ENCODE measurements around the gene TANC1.
"Not testable (repeated sequence)": the region's sequence is repeated elsewhere in the genome, so short reads cannot be mapped to it uniquely, and the experiment has no call there.

Gene TANC1

DNA sequence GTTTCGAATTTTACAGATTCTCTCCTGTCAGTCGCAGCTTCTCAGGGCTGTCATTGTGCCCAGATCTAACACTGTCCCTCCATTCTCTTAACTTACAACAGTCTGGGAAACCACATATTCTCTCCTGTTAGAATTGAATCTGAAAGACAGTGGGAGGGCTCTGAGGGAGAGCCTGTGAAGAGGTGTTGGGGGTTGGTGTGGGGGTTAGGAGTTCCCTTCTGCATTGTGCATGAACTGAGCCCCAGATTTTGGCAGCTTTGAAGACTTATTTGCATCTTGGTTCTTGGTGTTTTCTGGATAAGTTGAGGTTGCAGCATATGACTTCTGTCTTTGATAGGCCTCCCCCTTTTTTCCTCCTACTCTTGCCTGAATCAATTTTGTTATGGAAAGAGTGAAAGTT lies 64.1 kb downstream of the TANC1 start:
- no peak for FAIRE-seq

DNA sequence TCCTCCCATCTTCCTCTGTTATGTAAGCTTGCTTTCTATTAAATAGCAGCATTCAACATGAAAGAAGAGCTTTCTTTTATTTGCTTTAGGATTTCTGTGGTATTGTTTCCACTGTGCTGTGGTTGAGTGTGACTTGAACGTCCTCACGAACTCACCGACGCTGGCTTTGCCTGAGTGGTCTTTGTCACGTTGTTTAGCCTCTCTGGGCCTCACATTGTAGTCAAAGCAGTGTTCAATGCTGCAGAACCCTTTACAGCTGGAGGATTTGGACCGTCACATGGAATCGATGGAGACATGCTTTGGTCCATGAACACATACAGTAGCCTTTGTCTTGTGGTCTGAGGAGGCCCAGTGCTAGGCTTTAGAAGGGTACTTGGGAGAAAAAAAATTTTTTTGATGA lies 66.3 kb downstream of the TANC1 start:
- FAIRE-seq, result no peak

DNA sequence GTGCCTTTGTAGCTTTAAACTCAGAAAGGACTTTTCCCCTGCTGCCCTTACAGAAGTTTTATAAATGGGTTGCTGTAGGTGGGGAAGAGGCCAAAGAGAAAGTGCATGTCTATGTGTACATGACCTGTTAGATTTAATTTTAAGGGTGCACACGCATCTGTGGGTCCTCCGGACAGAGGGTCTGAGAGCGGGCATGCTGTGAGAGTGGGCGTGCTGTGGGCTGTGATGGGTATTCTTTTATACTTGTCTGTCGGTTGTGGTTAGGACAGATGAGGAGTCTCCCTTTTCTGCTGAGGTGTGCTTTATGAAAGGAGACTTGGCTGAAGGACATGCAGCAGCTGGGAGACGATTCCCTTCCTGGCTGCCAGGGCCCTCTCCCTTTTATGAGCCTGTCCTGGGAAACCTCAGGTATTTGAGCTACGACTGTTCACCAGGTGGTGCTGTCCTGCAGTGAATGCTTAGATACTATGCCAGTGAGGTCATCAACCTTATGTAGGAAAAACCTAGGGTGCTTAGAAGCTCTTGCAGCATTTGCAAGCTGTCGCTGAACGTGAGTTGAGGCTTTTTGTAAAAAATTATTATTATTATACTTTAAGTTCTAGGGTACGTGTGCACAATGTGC lies 67.5 kb downstream of the TANC1 start:
- no peak for FAIRE-seq

DNA sequence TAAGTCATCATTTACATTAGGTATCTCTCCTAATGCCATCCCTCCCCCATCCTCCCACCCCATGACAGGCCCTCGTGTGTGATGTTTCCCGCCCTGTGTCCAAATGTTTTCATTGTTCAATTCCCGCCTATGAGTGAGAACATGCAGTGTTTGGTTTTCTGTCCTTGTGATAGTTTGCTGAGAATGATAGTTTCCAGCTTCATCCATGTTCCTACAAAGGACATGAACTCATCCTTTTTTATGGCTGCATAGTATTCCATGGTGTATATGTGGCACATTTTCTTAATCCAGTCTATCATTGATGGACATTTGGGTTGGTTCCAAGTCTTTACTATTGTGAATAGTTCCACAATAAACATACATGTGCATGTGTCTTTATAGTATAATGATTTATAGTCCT lies 68.0 kb downstream of the TANC1 start:
- not testable (repeated sequence) for FAIRE-seq

DNA sequence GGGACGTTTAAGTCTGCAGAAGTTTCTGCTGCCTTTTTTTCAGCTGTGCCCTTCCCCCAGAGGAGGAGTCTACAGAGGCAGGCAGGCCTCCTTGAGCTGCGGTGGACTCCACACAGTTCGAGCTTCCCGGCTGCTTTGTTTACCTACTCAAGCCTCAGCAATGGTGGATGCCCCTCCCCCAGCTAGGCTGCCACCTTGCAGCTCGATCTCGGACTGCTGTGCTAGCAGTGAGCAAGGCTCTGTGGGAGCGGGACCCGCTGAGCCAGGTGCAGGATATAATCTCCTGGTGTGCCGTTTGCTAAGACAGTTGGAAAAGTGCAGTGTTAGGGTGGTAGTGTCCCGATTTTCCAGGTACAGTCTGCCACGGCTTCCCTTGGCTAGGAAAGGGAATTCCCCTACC lies 72.9 kb downstream of the TANC1 start:
- FAIRE-seq, result not testable (repeated sequence)

DNA sequence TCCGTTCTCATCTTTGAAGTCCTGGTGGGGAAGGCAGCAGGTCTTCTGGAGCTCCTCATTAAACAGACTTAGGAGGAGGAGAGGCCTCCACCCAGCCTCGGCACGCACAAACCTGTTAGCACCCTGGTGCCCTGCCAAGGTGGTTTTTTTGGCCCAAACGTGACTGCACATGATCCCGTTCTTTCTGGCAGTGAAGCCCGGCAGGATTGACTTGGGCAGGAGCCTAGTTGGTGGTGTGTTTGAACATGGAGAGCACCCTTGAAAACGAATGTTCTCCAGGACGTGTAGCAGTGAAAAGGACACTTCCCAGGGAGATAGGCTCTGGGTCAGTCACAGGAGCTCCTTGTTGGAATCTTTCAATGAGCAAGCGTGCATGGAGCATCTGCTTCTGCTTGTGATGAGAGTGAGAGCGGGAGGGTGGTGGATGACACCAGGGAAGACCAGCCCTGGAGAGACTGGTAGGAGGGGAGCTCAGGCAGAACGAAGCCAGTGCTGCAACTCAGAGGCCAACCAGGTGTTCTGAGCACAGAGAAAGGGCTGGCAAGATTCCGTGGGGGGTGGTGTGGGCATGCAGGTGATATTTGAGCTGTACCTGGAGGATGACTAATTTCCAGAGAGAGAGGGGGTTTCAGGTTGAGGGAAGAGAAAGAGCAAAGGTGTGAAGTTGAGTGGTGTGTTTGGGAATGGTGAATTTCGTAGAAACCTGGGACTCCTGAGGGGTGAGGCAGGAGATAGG lies 73.8 kb downstream of the TANC1 start:
- FAIRE-seq, result no peak

DNA sequence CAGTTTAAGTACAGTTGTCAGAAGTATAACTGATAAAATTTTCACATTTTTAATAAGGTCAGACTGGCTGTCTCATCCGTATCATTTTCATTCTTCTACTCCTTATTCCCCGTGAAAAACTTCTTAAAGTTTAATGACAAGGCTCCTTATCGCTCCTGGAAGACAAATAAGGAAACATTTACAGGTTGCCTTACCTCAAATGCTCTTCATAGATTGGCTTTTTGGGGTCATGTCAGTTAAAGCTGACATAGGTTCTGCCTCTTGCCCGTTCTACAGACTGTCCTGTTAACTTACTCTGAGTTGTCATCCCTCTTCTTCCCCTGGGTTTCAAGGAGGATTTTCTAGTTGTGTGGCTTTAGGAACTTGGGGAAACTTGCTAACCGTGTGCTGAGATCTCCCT lies 75.3 kb downstream of the TANC1 start:
- FAIRE-seq, result no peak

DNA sequence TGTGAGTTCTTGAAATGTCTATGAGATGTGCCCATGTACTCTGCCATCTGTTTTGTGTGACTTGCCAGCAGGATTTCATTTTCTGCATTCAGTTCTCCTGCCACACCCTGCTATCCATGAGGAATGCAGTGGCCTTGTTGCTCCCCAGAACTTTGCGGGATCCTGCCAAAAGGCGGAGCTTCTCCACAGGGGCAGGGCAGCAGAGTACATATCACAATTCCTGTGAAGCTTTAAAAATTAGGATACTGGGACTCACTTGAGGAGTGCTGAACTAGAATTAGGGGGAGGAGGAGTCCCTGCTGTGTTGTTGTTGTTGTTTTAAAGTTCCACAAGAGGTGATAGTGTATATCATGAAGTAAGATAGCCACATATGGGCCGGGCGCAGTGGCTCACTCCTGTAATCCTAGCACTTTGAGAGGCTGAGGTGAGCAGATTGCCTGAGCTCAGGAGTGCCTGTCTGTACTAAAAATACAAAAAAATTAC lies 76.4 kb downstream of the TANC1 start:
- no peak for FAIRE-seq

DNA sequence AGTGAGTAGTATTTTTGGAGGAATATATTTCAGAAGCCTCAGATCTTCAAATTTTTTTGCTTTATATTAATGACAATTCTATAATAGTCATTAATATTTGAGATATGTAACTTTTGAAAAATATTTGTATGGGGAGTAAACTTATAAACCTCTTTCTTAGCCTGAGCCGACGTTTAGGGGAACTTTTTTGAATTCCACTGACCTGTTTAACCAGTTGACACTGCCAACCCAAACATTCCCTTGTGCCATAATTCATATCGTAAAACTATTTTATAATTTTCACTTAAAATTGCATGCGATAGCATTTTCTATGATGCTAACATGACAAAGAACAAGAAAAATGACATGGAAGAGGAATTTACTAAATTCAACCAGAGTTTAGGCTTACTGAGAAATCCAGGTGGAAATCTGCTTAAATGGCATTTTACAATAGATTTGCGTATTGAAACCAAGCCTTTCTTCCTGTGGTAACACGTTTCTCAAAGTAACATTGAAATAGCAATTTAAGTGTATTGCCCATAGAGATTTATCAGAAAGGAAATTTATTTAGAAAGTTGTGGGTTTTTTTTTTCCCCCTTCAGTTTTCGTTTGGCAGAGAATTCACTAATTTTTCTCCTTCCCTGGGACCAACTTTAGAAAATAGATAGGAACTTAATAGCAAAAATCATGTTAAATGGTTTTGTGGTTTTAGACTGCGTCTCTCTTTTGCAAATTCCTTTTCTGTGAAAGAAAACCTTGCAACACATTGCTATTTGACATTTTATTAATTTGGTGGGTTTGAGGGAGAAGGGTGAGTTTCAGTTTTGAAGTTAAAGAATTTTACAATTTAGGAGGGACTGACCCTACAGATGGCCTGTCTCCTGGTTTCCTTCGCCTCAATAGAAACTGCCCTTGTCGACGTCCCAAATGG lies 77.4 kb downstream of the TANC1 start:
- FAIRE-seq, result no peak

DNA sequence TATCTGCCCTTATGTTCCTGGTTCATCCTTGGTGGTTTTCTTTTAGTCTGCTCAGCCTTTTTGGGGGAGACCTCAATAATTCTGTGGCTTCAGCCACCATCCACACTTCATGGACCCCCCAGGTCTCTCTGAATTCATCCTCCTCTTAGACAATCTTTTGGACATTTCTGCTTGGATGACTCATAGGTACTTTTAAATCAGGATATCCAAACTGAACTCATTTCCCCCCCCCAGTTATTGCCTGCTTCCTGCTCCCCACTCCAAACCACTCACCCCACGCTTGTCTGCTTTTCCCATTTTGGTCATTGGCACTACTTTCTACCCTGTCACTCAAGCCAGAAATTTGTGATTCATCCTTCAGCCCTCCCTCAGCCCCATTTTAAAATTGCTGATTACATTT lies 78.5 kb downstream of the TANC1 start:
- no peak for FAIRE-seq

DNA sequence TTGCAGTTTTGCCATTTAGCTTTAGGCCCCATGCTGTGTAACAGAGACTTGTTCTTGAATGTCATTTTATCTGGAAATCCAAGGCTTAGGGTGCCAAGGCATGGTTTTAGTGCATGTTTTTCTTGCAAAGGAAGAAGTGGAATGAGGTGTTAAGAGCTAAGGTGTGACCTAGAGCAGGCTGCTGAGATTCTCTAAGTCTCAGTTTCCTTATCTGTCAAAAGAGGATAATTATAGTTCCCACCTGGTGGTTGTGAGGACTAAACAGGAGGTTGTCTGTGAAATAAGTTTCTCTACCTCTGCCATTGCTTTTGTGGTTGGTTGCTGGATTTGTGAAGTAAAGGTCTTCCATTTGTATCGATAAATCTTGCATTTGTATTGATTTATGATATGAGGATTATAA lies 82.0 kb downstream of the TANC1 start:
- FAIRE-seq, result no peak

DNA sequence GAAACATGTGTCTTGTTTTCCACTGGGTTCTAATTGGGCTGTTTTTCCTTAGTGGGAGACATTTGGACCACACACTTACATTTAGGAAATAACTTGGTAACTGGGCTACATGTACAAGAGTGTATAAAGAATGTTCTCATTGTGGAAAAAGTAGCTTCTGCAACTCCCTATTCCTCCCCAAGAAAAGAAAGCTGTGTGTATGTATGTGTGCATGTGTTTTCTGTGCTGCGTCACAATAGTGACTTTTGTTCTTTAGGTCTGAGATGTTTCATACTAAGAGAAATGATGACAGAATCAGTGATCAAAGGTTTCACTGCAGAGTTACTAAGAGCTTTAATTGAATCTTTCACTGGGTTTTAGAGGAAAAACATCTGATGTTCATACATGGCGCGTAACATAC lies 82.7 kb downstream of the TANC1 start:
- FAIRE-seq, result no peak

DNA sequence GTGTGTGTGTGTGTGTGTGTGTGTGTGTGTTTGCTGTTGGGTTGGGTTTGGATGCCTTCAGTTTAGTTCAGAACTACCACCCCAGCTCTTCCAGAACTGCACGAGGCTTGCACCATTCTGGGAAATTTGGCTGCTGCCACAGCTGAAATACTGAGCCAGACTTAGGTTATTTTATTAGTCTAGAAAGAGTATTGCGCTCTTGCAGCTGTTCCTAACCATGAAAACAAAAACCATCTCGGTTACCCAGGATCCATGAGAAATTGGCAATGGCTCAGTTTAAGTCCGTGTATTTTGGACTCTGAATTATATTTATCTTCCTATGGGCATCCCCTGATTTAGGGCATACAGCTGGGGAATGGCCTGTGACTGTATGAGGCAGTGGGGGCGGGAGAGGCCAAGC lies 83.2 kb downstream of the TANC1 start:
- FAIRE-seq, result no peak

DNA sequence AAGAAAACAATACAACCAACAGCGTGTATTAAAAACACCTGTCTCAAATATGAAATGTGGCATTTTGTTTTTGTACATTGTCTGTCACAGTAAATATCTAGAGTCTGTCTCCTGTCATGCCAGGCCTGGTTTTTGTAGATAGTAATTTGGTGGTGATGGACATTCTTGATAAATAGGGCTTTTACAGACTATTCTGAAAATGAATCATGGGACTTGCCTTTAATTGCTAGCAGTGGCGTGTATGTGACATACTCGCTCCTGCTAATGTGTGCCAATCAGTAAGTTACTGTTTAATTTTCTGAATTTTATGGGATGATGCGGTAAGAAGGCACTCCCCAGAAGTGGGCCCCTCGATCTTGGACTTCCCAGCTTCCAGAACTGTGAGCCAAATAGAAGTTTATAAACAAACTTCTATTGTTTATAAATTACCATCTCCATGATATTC lies 83.7 kb downstream of the TANC1 start:
- FAIRE-seq, result no peak

DNA sequence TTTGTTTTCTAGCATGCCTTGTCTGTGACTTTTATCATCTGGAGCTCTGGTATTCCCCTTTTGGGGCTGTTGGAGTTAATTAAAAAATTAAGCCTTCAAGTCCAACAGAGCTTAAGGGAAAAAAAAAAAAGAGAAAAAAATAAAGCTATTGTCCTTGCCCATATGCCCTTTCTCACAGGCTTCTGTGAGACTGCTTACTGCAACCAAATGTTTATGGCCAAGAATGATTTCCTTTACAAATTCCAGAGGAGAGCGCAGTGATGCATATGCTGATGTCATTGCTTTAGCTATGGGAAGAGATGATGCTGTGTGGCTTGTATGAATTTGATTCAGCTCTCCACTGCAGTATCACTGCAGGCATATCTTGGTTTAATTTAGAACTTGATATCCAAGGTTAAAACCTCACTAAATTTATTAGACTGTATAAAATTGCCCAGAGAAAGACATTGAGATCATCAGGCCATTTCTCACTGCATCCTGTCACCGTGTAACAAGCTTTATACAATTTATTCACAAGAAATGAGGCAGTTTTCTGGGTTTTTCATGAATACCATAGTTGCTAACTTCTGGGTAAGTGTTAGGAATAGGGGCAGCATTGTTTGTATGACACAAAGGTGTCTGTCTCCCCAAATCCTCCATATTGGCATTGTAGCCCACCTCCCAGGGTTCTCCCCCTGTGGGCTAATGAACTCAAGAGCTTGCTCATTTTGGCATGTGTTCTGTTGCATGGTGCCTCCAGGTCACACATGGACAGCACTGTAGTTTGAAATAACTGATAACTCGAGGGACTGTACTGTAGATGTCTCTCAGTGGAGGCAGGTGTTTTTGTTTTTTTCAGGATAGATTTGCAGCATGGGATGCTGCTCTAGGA lies 85.0 kb downstream of the TANC1 start:
- no peak for FAIRE-seq

DNA sequence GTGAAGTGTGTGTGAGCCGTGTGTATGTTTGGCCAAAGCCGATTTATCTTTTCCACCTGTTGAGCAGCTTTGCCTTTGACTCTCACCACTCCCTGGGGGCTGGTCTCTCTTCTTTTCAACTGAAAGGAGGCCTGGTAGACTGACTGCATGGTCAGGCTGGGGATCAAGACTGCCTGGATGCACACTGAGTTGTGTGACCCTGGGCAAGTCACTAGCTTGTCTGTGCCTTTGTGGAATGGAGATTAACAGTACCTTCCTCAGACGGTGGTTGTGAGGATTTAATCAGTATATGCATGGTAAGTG lies 85.5 kb downstream of the TANC1 start:
- no peak for FAIRE-seq

DNA sequence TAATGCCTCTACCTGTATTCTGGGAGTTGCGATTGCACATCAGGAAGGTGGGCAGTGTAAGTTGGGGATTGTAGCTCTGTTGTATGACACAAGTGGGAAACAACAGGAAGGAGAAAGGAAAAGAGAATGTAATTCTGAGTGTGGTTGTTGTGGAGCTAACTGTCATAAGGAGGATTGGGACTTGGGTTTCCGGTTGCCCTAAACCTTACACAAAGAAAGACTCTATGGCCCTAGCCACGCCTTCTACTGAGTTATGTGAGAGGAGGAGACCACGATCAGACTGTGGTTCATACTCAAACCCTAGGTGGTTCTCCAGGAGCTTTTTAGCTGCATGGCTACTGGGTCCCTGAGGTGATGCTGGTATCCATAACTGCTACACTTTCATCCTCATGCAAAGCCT lies 86.5 kb downstream of the TANC1 start:
- no peak for FAIRE-seq

DNA sequence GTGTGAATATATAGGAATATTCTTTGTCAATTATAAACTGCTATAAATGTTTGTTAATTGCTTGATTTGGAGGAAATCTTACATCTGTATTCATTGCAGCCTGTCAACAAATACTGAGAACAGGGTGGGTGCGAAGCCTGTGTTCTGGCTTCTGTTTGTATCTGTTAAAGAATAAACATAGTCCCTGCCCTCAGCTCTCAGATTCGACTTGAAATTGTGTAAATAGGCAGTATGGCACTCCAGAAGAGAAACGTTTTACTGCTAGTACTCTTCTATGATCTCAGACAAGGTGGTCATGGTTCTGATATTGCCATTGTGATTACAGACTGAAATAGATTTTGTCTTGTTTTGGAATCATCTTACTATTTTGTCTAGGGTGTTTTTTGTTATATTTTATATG lies 92.1 kb downstream of the TANC1 start:
- no peak for FAIRE-seq

DNA sequence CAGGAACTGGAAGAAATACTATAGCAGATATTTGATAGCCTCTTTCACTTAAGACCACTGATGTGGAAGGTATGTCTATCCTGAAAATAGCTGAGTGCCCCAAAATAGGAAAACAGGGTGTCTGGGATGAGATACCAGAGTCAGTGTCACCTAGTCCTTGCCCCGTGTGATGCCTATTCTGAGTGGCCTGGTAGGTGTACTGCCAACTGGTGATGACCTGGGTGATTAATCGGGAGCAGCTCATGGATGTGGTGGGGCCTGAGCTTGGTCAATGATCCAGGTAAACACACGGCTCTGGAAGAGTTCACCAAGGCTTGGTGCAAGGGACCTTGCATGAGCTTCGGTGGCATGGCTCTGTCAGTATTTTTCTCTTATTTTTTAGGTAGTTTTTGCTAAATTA lies 95.2 kb downstream of the TANC1 start:
- no peak for FAIRE-seq

DNA sequence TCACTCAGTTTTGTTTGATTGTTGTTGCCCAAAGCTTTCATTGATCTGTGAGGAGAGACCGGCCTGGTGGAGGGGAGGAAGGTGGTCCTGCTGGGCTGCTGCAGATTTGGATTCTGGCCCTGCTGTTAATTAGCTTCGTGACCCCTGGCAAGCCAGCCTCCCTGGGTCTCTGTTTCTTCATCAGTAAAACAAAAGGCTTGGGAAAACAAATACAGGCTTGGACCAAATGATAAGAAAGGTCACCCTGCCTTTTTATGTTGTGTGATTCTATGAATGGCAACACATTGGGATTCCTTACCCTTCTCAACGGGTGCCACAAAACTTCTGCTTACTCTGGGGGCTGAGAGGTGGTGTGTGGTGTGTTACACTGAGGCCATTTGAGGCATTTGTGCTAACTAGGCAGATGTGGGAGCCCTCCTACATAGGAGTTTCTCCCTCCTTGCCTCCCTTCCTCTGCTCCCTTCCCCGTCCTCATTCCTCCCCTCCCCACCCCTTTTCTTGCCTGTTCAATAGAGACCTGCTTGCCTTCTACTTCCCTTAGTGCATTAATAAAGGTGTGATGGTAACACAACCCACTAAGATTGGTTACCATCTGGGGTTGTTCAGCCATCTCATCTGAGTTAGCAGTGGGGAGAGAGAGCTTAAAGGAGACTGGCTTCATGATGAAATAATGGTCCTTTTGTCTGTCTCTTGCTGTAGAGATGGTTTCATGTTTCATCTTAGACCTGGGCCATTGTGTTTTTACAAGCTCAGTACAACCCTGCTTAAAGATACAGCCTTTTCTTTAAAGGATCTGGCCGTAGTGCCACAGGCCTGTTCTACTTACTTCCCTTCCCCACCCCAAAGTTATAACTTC lies 96.2 kb downstream of the TANC1 start:
- no peak for FAIRE-seq

DNA sequence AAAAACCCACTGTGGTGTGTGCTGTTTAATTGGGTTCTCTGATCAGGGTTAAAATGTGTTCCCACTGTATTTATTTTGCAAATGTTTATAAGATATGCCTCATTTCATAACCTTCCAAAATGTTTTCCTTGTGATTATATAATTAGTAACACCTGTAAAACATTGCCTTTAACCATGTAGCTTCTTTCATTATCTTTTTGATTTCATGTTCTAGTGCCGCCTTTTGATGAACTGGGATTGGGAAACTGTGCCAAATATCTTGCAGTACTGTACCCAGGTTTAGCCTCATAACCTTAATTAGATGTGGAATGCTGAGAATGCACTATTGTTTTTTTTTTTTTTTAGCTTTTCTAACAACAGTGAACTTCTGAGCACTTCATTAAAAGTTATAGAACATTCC lies 96.9 kb downstream of the TANC1 start:
- FAIRE-seq, result no peak

DNA sequence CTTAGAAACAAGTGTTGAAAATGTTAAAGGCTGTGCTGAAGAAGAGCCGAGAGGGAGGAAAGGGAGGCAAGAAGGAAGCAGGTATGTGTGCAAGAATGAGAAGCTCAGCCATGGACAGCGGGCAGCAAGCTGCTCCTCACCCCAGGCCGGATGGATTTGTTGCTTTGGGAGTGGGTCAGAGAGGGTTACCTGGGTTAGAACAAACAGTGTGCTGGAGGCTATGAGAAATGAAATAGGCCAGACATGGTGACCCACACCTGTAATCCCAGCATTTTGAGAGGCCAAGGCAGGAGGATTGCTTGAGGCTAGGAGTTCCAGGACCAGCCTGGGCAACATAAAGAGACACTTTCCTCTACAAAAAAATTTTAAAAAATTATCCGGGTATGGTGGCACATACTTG lies 97.5 kb downstream of the TANC1 start:
- FAIRE-seq, result no peak
